ENCODE measurements around the gene TEDDM1. TPM values are rescaled to one million over a fixed set of nuclear protein-coding genes. Genes with fewer than 3 reads are reported as not detected.

The TEDDM1 gene
- total and polyA plus RNA-seq, 2 donors (not counting 3 experiments of a cell fraction or from before 2014, with no cell fraction given) = not detected

DNA sequence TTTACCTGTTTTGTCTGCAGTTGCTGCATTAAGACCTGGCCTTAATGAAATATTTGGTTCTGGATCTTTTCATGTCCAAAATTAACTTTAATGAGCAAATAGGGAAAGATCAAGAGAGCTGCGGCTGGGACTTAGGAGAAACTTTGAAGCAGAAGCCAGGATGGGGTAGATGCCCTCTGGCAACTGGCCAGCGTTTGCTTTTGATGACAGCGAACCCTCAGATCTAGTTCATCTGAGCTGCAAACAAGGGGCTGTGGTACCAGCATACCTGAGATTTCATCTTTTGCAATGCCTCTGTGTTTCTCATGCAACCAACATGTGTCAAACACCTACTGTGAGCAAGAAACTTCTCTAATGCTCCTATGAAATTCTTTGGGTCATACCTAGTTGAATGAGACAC is 13.0 kb upstream of the TEDDM1 start:
- Histone ChIP-seq H4K20me1 (replicated peaks; ENCODE audit: control insufficient read depth, extremely low read depth, insufficient read depth, low read length) (no peaks in the 10 kb centered on the region), H3K27ac (ENCODE audit: insufficient read depth, low read depth, low read length) (no peak overlapping the region), H3K4me1 (ENCODE audit: control insufficient read depth, extremely low read depth, insufficient read depth, low read length) (no peaks in the 10 kb centered on the region), H3K9ac (replicated peaks; ENCODE audit: extremely low read depth, insufficient read depth, low read length) (no peak overlapping the region), H3K27me3 (ENCODE audit: control insufficient read depth in 2 of 2, insufficient read depth in 2 of 2, low read length in 2 of 2) (no peaks in the 10 kb centered on the region), H3K4me3 (replicated peaks in 1 of 3; ENCODE audit: insufficient read depth in 1 of 3, low read depth in 1 of 3, low read length in 3 of 3) (no peak overlapping the region), H3K9me1 (replicated peaks; ENCODE audit: control insufficient read depth, extremely low read depth, insufficient read depth, low read length) (no peaks in the 10 kb centered on the region), H2AFZ (ENCODE audit: low read depth, low read length) (no peak overlapping the region), H3K4me2 (ENCODE audit: insufficient read depth, low read length) (no peak overlapping the region), H3K36me3 (ENCODE audit: control insufficient read depth in 2 of 2, extremely low read depth in 1 of 2, insufficient read depth in 2 of 2, low read length in 2 of 2) (no peaks in the 10 kb centered on the region), H3K79me2 (ENCODE audit: control insufficient read depth, insufficient read depth, low read length) (no peaks in the 10 kb centered on the region), H3K9me3 (replicated peaks; ENCODE audit: control insufficient read depth, insufficient read depth, low read length) (no peaks in the 10 kb centered on the region)
- CTCF ChIA-PET = interaction anchor here (1.6 kb wide), 1 partner anchor 270 kb away, joined by 5 read pairs; no protein-coding TSS in a partner anchor
- FAIRE-seq (no peak), DNase-seq (ENCODE audit: low read depth, low spot score) (no peak)
- BruUV-seq (replicated peaks) = no TSS peak
- intact Hi-C loops (cut with micrococcal nuclease) (no loop called here), dilution Hi-C loops (cut with MboI; ENCODE audit: extremely low pct_ligation_motif_present, low sequenced_read_pairs) (no loop called here)
- POLR2A ChIA-PET = no interaction called here
- TF ChIP-seq FOS (IDR thresholded peaks at IDR 0.05; ENCODE audit: borderline replicate concordance, insufficient read depth, low read length) (no peak), MAX (IDR thresholded peaks at IDR 0.05; ENCODE audit: insufficient read depth, insufficient read length) (no peak), CTCF (IDR thresholded peaks at IDR 0.05; ENCODE audit: extremely low read depth in 1 of 2, insufficient read depth in 1 of 2, low read depth in 1 of 2, low read length in 2 of 2) (no peak), JUN (IDR thresholded peaks at IDR 0.05; ENCODE audit: borderline replicate concordance, insufficient read depth, insufficient read length, low read depth) (no peak)

All from endothelial cell of umbilical vein (primary cell).